Thyroid gland (tissue), 4 donors: ENCODE measurements around the gene FOXA3.

Source experiments
- POLR2A ChIP-seq, 2 donors: fragments of 450-650 bp; IDR thresholded peaks; one replicate each; pipeline ENCODE4 v1.6.1; 2017; ENCODE audit warnings: antibody characterized with exemption in 2 of 2, mild to moderate bottlenecking in 2 of 2, moderate library complexity in 1 of 2
- TF ChIP-seq, protein P1 (sequence below), 6 experiments: fragments of 200-600 bp in 3 of 6; fragments of 450-650 bp in 3 of 6; sonication (generic) in 3 of 6; IDR thresholded peaks; one replicate each; pipeline ENCODE4 v1.5.1; 2016 to 2019; ENCODE audit warnings: antibody characterized with exemption in 6 of 6, mild to moderate bottlenecking in 2 of 6, inconsistent platforms in 1 of 6, moderate library complexity in 1 of 6

DNA sequence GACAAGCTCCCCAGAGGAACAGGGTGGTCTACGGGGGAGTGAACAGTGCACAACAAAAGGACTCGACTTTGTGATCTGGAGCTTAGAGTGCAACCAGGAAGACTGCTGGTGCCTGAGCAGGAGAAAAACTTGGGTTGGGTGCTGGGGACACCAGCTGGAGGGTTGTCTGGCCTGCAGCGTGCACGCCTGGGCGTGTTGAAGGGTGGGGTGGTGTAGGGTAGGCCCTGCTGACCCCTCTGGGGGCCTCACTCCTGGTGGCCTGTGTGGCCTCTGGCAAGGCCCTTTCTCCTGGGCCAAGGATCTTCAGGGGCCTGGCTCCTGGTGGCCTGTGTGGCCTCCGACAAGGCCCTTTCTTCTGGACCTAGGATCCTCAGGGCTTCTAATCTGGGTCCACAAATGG is 44.4 kb upstream of the FOXA3 start:
- TF ChIP-seq POLR2A (IDR thresholded peaks at IDR 0.05): no peak
- TF ChIP-seq, protein P1, sequence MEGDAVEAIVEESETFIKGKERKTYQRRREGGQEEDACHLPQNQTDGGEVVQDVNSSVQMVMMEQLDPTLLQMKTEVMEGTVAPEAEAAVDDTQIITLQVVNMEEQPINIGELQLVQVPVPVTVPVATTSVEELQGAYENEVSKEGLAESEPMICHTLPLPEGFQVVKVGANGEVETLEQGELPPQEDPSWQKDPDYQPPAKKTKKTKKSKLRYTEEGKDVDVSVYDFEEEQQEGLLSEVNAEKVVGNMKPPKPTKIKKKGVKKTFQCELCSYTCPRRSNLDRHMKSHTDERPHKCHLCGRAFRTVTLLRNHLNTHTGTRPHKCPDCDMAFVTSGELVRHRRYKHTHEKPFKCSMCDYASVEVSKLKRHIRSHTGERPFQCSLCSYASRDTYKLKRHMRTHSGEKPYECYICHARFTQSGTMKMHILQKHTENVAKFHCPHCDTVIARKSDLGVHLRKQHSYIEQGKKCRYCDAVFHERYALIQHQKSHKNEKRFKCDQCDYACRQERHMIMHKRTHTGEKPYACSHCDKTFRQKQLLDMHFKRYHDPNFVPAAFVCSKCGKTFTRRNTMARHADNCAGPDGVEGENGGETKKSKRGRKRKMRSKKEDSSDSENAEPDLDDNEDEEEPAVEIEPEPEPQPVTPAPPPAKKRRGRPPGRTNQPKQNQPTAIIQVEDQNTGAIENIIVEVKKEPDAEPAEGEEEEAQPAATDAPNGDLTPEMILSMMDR (IDR thresholded peaks at IDR 0.05): no peak
